Vagina (tissue), 2 donors: ENCODE results near the gene MYO18A. TPM values are rescaled to one million over a fixed set of nuclear protein-coding genes. Genes with fewer than 3 reads are reported as not detected.
"Not testable (repeated sequence)": the region's sequence is repeated elsewhere in the genome, so short reads cannot be mapped to it uniquely, and the experiment has no call there.

ENCODE experiments used
- DNase-seq, 2 donors: peaks; one replicate each; pipeline ENCODE4 v3.0.0-alpha.2; 2017; ENCODE audit errors: extremely low spot score in 2 of 2
- H3K27ac ChIP-seq: fragments of 200-600 bp; sonication (generic); one replicate; pipeline ENCODE4 v1.5.1; 2019
- H3K27me3 ChIP-seq: fragments of 200-600 bp; sonication (generic); one replicate; pipeline ENCODE4 v1.5.1; 2019
- H3K36me3 ChIP-seq, 2 donors: fragments of 200-600 bp; sonication (generic); one replicate each; pipeline ENCODE4 v1.5.1; 2017 to 2019
- H3K4me1 ChIP-seq: fragments of 200-600 bp; sonication (generic); one replicate; pipeline ENCODE4 v1.5.1; 2019
- H3K4me3 ChIP-seq, 2 donors: fragments of 200-600 bp; sonication (generic); 1 replicate in 1 of 2; 2 replicates in 1 of 2; pipeline ENCODE4 v1.5.1; 2016 to 2019
- H3K9me3 ChIP-seq: fragments of 200-600 bp; sonication (generic); one replicate; pipeline ENCODE4 v1.5.1; 2019
- CTCF ChIP-seq, 3 experiments: fragments of 450-650 bp in 2 of 3; fragments of 200-600 bp in 1 of 3; sonication (generic) in 1 of 3; IDR thresholded peaks; one replicate each; pipeline ENCODE4 v1.5.1; 2017 to 2019; ENCODE audit warnings: antibody characterized with exemption in 3 of 3, mild to moderate bottlenecking in 2 of 3, moderate library complexity in 2 of 3
- POLR2A ChIP-seq, 2 donors: fragments of 450-650 bp; IDR thresholded peaks; one replicate each; pipeline ENCODE4 v1.6.1; 2017; ENCODE audit warnings: antibody characterized with exemption in 2 of 2, mild to moderate bottlenecking in 2 of 2, moderate library complexity in 2 of 2
- POLR2AphosphoS5 ChIP-seq, 2 donors: sonication (generic); formaldehyde crosslinking; IDR thresholded peaks; one replicate each; pipeline ENCODE4 v1.9.0; 2017; ENCODE audit warnings: antibody characterized with exemption in 2 of 2, mild to moderate bottlenecking in 2 of 2, low read depth in 1 of 2; ENCODE audit not compliant: insufficient read depth in 1 of 2
- intact Hi-C: fragments of 100-400 bp; cut with DNase I; formaldehyde crosslinking; loops from one replicate; pipeline ENCODE4 v1.15.1; 2023
- total RNA-seq: library from RNA; depleted of rRNA; stranded (reverse); fragments of >200 nt; gene quantifications from one replicate; pipeline ENCODE4 v1.2.3, GENCODE V29; 2016

The MYO18A gene
- total RNA-seq, 1 donor from 2014 or later: 70.7 TPM

- Histone ChIP-seq H3K27ac (no peak overlapping the region), H3K4me1 (no peaks in the 10 kb centered on the region), H3K4me3 (no peak overlapping the region), H3K36me3 (no peaks in the 10 kb centered on the region), H3K27me3 (no peaks in the 10 kb centered on the region), H3K9me3 (no peaks in the 10 kb centered on the region)
- intact Hi-C loops: no loop called here
- no peak for TF ChIP-seq CTCF (IDR thresholded peaks at IDR 0.05)
- TF ChIP-seq POLR2A (IDR thresholded peaks at IDR 0.05): no peak
- TF ChIP-seq POLR2AphosphoS5 (IDR thresholded peaks at IDR 0.05; ENCODE audit: insufficient read depth in 1 of 2, low read depth in 1 of 2): no peak
- no peak for DNase-seq
These were observed 24.8 kb upstream of the MYO18A start for GRCh38 chr17:29205047-29205446.

GRCh38 chr17:29204068-29204804 is 24.0 kb upstream of the MYO18A start:
- H3K36me3 ChIP-seq, intact Hi-C loops, H3K27ac ChIP-seq, H3K27me3 ChIP-seq, H3K4me1 ChIP-seq, DNase-seq, H3K9me3 ChIP-seq, H3K4me3 ChIP-seq: not testable (repeated sequence)

- no peak for DNase-seq
- intact Hi-C loops: no loop called here
- Histone ChIP-seq H3K36me3 (no peaks in the 10 kb centered on the region), H3K27ac (no peak overlapping the region), H3K27me3 (no peaks in the 10 kb centered on the region), H3K4me3 (no peak overlapping the region), H3K9me3 (no peaks in the 10 kb centered on the region), H3K4me1 (no peaks in the 10 kb centered on the region)
- TF ChIP-seq CTCF (IDR thresholded peaks at IDR 0.05) (no peak), POLR2A (IDR thresholded peaks at IDR 0.05) (no peak), POLR2AphosphoS5 (IDR thresholded peaks at IDR 0.05; ENCODE audit: insufficient read depth in 1 of 2, low read depth in 1 of 2) (no peak)
These were observed 17.5 kb upstream of the MYO18A start for GRCh38 chr17:29197516-29198272.

GRCh38 chr17:29196769-29197515 is 16.7 kb upstream of the MYO18A start:
- no peak overlapping the region for H3K4me3 ChIP-seq
- no peak overlapping the region for H3K27ac ChIP-seq
- intact Hi-C loops: no loop called here
- no peaks in the 10 kb centered on the region for H3K4me1 ChIP-seq
- peak in 1 of 2 donors; percentile 91 for DNase-seq
- no peaks in the 10 kb centered on the region for H3K27me3 ChIP-seq
- H3K9me3 ChIP-seq: no peaks in the 10 kb centered on the region
- no peaks in the 10 kb centered on the region for H3K36me3 ChIP-seq
- no peak for TF ChIP-seq POLR2A (IDR thresholded peaks at IDR 0.05)
- TF ChIP-seq POLR2AphosphoS5 (IDR thresholded peaks at IDR 0.05; ENCODE audit: insufficient read depth in 1 of 2, low read depth in 1 of 2): no peak
- TF ChIP-seq CTCF (IDR thresholded peaks at IDR 0.05): no peak

GRCh38 chr17:29195465-29196081 is 15.4 kb upstream of the MYO18A start:
- H3K4me3 ChIP-seq: no peak overlapping the region
- no peaks in the 10 kb centered on the region for H3K4me1 ChIP-seq
- H3K27ac ChIP-seq: no peak overlapping the region
- intact Hi-C loops: no loop called here
- H3K36me3 ChIP-seq: no peaks in the 10 kb centered on the region
- H3K27me3 ChIP-seq: no peaks in the 10 kb centered on the region
- H3K9me3 ChIP-seq: no peaks in the 10 kb centered on the region
- TF ChIP-seq POLR2AphosphoS5 (IDR thresholded peaks at IDR 0.05; ENCODE audit: insufficient read depth in 1 of 2, low read depth in 1 of 2) (no peak), POLR2A (IDR thresholded peaks at IDR 0.05) (no peak), CTCF (IDR thresholded peaks at IDR 0.05) (no peak)
- no peak for DNase-seq
